Measurements from ENCODE around the gene ZNF486.
"Not testable (repeated sequence)": the region's sequence is repeated elsewhere in the genome, so short reads cannot be mapped to it uniquely, and the experiment has no call there.

DNA sequence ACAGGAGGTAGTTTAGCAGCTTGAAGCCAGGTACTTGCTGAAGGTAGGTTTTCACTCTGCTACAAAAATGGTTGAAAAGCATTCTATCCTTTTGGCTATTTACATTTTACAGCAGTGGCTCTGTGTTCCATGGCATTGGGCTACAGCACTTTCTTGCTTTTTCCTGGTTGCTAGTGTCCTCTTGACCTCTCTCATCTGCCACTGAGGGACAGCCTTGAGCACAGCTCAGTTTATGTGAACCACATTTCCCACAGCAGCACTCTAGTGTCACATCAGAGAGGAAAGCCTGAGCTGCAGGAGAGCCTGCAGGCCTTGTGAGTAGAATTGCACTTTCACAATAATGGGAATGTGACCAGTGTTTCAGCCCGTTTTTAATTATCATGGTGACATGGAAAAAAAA is 54.6 kb downstream of the ZNF486 start:
- not testable (repeated sequence) for TF ChIP-seq CTCF (IDR thresholded peaks at IDR 0.05; ENCODE audit: low read depth, low read length, poor library complexity, severe bottlenecking); EZH2phosphoT487 (IDR thresholded peaks at IDR 0.05; ENCODE audit: borderline replicate concordance, low read length)
